Measurements from ENCODE around the gene COIL.
"Not testable (repeated sequence)": the region's sequence is repeated elsewhere in the genome, so short reads cannot be mapped to it uniquely, and the experiment has no call there.

Gene COIL

DNA sequence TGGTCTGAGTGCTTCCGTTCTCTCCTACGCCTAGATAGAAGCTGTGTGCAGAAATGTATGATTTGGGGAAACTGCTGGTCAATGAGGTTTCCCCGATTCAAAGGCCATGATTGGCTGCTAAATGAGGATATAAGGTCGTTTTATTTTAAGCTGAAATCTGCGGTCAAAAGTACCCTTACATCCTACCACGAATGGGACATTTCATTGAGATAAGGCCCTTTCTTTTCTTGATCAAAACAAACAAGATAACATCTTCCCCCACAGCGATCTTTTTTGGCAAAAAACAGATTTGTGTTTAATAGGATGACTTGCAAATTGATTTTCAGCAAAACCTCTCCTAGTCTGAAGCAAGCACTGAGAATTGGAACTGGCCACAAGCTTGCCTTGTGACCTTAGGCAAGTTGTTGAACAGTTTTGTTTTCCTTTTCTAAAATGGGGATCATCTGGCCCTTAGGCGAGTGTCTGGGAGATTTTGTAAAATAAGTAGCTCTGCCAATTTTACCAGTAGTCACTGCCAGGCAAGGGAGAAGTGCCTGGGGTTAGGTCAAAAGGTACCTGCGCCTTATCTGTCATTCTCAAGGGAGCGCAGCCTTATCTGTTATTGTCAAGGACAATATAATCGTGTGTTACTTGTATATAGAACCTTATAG is 17.7 kb upstream of the COIL start:
- peak; percentile 51 for DNase-seq

DNA sequence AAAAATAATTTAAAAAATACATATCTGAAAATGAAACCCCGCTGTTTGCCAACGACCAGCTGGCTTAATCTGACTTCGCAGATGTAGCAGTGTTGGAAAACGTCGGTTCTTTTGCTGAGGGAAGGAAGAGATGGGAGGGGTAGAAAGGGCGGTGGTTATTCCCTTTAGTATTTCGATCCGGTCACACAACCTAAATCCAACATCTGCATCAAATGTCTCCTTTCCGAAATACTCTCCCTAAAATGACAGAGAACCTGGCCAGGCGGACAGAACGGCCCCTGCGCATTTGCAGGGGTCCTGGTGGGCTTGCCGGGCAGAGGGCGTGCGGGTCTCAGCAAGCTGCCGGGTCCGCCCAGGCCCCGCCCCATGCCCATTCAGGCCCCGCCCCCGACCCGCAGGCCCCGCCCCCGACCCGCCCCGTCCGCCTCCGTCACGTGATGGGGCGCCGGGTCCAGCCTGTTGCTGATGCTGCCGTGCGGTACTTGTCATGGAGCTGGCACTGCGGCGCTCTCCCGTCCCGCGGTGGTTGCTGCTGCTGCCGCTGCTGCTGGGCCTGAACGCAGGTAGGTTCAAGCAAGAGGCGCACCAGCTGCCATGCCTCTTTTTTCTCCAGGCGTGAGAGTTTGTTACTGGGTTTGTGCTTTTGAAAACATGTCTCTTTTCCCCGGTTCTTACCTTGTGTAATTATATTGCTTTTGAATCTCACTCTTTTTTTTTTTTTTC is 17.0 kb upstream of the COIL start, which contains the start of gene SCPEP1:
Gene SCPEP1, plus strand, starts transcription at position 459 of the 723 bp plus-strand sequence. Its CDS starts 29 bp downstream, at position 488.
- peak; percentile 86 for DNase-seq

DNA sequence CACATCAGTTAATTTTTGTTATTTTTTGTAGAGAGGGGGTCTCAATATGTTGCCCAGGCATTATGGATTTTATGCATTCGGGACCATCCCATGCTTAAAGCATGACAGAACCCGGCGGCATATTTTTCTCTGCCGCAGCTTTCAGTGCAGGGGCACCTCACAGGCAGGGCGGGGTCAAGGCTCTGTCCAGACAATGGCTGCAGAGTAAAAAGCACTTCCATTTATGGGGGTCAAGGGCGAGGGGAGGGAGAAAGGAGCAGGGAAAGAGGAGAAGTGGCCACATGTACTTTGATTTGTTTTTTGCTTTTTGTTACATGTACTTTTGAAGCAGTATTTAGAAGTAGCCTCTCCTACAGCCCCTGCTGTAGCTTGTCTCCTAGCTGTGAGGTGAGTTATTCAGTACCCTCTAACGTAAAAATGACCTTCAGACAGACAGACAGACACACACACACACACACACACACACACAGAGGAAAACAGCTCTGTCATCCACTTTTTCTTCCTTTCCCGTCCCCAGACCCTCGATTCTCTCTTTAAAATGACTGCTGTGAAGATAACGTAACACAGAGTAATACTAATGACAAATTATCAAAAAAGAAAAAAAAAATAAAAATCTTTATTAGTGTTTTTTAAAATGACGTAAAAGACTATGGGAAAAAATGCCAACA is 16.2 kb upstream of the COIL start:
- DNase-seq, result no peak

DNA sequence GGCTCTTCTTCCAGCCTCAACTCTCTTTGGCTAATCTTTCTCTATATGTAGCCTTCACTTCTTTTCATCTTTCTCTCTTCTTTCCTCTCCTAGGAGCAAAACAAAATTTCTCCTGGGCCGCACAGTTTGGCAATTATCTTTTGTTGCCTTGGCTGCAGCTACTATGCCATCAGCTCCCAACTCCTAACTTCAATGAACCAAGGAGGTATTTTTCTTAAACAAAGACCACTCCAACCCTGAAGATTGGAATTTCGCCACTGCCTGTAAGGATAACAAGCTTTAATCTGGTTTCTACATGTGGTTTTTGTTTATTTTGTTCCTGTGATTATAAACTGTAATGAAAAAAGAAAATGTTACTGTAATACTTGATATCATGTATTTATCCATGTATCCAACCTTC is 14.8 kb upstream of the COIL start:
- DNase-seq, result no peak

DNA sequence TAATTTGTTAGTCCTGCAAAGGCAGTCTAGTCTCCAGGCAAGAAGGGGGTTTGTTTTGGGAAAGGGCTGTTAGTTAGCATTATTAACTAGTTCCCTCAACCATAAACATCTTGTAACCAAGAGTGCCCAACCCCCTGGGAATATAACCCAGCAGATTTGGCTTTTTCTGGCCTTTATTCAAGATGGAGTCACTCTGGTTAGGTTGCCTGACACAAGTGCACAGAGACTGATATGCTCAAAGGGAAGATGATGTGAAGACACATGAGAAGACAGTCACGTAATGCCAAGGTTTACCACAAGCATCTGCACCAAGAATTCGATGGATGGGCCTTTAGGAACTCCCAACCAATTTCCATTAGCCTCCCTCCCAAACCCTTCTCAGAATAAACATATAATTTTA is 13.2 kb upstream of the COIL start:
- no peak for DNase-seq

DNA sequence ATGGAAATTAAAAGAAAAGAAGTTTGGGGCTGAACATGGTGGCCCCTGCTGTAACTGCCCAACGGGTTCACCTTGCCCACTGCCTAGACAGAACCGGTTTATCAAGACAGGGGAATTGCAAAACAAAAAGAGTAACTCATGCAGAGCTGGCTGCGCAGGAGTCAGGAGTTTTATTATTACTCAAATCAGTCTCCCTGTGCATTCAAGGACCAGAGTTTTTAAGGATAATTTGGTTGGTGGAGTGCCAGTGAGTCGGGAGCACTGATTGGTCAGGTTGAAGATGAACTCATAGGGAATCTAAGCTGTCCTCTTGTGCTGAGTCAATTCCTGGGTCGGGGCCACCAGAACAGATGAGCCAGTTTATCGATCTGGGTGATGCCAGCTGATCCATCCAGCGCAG is 12.7 kb upstream of the COIL start:
- no peak for DNase-seq

DNA sequence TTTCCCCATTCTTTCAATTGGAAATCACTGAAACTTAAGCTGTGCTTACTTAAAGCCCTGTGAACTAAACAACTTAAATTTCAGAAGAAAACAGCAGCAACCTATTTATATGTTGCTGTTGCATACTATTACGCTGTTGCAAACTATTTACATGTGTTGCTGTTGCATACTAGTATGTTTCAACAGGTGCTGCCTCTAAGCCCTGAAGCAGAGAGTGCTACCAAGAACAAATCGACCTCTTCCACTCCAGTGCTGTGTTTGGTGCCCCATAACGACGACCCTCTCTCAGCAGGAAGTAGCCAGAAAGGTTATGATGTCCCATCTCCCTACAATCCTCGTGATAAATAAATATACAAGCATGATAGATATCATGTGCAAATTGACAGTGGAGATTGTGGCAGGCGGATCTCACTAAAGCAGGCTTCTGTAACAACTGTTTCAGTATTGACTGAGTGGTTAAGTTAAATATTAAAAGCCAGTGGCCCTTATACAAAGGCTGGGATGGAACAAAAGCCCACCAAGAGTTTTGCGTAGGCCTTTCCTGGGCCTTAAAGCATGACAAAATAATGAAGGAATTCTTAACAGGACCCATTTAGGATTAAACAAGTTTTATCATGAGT is 11.4 kb upstream of the COIL start:
- DNase-seq, result no peak

DNA sequence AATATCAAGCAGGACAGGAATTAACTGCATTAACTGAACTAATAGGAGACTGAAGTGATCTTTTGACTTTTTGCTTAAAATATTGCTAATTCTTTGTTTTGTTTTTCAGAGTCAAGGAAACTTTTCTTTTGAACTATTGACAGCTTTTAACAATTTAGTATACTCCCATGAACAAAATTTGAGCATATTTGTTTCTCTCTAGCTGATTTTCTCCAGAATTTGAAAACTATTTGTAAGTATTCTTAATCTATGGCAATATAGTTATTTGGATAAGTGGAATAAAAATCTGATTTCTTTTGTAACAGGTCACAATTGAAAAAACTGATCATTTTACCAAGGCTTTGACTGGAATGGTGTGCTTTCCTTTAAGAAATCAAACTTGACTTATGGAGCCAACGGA is 10.1 kb upstream of the COIL start:
- no peak for DNase-seq

DNA sequence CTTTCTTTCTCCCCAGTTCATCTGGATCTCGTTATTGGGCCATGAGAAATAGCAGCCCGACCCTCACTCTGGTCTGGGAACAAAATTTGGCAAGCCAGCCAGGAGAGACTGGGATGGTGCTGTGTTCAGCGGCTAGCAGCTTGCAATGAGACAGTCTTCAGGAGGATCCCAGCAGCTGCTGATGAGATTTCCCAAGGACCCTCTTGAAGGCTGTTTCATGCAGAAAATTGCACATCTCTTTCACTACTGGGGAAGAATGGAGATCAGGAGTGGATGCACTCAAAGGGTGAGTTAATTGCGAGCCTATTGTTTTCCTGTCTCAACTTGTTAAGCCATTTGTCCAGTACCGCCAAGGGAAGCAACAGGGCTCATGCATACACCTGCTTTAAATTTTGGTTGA is 5.5 kb upstream of the COIL start:
- DNase-seq, result no peak

DNA sequence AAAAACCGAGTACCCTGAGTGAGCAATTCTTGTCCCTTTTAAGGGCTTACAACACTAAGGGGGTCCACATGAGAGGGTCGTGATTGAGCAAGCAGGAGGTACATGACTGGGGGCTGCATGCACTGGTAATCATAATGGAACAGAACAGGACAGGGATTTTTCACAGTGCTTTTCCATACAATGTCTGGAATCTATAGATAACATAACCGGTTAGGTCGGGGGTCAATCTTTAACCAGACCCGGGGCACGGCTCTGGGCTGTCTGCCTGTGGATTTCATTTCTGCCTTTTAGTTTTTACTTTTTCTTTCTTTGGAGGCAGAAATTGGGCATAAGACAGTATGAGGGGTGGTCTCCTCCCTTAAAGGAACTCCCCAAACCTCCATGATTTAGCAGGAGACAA is 4.8 kb upstream of the COIL start:
- not testable (repeated sequence) for DNase-seq

DNA sequence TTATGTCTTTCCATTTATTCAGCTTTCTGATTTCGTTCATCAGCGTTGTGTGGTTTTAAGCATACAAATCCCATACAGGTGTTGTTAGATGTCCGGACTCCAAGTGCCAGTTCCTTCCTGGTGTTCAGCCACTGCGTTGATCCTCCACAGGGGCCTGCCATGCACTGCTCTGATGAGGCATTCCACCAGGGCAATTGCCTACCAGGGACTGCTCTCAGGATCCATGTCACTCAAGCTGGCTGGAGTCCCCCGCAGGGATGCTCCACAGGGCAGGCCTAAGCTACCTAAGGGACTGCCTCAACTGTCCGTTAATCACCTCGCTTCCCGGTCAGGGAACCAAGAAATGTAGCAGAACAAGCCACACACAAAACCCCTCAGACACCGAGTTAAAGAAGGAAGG is 4.4 kb upstream of the COIL start:
- not testable (repeated sequence) for DNase-seq

DNA sequence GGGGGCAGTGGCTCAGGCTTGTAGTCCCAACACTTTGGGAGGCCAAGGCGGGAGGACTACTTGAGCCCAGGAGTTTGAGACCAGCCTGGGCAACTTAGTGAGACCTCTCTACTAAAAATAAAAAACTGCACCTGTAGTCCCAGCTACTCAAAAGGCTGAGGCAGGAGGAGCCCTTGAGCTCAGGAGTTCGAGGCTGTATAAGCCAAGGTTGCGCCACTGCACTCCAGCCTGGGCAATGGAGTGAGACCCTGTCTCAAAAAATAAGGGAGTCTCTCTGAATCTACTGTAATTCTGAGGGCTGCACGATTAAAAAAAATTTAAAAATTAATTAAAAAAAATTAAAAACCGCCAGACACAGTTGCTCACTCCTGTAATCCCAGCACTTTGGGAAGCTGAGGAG is 3.9 kb downstream of the COIL start:
- no peak for DNase-seq

DNA sequence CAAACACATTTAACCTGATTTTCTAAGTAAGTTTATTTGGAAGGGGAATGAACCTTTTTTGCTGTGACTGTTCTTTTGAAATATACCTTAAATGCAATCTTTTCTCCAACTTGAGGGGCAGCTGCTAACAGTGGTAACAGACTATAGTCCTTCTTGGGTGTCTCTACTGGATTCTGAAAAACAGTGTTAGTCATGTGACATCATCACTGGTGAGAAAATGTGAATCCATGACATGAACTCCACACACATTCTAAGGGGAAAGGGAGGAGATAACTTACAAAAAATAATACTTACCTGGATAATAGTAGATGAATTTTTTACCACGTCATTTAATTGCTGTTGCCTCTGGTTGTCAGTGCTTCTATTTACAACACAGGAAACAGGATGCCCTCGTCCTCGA is 11.3 kb downstream of the COIL start:
- DNase-seq, result no peak

DNA sequence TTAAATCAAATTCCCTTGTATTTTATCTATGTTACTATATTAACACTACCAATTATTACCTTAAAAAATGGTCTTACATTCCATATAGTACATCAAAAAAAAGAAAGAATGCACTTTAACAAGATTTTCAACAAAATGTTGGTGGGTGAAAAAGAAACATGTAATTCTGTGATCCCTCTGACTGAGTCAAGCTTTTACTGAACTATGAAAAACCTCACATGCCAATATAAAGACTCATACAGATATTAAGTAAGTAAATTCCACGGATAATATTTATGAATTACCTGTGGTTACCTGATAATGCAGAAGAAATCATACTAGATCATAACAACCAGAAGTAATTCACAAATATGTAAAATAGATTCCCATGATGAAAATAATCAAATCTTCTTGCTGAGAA is 12.4 kb downstream of the COIL start:
- DNase-seq, result no peak

DNA sequence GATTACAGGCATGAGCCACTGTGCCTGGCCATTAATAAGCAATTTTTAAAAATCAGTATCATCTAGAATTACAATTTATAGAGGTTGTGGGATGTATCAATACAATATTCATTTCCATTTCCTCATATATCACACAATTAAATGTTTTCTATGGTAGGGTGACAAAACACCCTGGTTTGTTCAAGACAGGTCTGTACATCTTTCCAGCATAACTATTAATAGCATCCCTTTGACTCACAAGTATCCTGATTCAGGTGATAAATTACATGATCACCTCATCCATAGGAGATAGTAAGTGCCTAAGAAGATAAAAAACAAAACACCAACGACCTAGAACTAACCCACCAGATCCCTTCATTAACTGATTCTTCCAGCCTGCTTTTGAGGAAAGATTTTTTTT is 13.1 kb downstream of the COIL start:
- no peak for DNase-seq

DNA sequence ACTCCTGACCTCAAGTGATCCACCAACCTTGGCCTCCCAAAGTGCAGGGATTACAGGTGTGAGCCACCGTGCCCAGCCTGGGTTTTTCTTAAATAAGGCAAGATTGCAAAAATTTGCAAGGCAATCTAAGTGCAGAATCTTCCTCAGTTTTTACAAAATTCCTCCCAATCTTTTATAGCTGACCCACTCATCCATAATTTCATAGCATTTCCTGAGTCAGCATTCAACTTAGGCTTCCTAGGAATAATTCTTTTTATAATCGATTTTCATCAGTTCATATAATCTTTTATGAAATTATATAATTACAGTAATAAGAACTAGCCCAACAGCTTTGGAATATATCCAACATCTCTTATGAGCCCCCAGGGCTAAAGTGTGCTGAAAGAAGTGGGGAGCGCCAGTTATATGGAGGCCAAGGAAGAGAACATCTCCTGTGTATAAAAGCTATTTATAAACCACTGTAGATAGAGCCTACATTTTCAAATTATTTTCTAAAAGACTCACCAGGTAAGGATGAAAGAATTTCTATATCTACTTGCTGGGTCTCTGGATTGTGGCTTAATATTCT is 14.8 kb downstream of the COIL start:
- DNase-seq, result no peak

DNA sequence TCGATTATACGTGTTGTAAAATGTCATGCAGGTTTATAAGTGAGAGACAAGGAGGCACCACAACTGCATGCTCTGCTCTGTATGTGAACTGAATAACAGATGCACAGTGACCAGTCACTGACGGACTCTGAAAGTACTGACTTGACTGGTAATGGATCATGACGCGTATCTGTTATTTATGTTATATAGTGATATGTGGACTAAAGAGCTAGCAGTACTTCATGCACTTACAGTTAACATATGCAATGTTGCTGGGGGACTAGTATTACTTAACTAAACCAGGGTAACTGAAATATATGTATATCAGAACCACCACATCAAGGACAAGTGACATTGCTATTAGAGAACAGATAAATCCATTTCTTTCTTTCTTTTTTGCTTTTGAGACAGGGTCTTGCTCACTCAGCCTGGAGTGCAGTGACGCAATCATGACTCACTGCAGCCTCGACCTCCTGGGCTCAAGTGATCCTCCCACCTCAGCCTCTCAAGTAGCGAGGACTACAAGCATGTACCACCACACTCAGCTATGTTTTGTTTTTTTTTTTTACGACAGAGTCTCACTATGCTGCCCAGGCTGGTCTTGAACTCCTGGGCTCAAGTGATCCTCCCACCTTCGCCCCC is 17.2 kb downstream of the COIL start:
- peak; percentile 28 for DNase-seq

DNA sequence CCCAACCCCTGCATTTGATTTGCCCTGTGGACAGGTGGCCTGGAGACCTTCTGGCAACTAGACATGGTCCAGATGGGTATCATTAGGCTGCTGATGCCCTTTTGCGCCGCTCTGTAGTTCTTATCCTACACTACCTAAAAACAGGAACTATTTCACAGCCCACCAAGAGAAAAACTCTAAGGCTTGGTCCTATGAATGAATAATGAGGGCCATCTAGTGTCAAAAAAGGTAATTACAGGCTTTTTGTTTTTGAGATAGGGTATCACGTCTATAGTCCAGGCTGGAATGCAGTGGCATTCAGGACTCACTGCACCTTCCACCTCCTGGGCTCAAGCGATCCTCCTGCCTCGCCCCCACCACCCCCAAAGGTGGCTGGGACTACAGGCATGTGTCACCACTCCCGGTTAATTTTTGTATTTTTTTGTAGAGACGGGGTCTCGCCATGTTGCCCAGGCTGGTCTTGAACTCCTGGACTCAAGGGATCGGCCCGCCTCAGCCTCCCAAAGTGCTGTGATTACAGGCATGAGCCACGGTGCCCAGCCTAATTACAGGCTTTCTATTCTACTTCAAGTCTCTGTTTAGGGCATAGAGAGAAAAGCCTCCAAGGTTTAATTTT is 20.9 kb downstream of the COIL start:
- DNase-seq, result peak; percentile 67

DNA sequence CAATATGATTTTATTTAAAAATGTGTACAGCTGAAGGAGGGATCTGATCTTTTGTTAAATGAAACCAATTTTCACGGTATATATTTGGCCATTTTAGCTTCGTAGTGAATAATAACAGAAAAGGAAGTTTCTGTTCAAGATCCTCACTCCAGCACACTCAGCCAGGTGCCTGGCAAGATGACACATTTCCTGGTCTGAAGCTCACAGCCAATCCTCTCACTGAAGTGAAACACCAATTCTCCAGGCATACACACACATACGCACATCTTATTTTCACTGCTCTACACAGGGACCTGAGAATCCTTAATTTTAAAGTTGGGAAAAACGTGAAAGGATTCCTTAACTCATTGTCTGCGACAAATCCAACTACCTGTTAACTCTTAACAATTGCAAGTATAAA is 22.6 kb downstream of the COIL start:
- DNase-seq, result peak; percentile 40

DNA sequence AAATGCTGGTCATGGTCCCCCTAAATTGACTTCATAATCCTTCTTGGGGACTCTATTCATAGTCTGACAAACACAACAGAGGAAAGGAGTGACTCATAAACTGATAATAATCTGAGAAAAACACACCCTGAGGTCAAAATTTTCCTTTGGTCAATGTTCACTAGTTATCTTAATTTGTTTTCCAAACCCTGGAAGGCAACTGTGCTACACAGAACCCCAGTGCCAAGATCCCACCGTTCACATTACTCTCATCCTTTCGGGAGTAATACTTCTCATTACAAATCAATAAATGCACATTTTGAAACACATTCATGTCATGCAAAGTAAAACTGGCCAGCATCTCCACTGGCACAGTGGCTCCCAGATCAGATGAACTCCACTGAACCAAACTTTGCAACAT is 23.2 kb downstream of the COIL start:
- peak; percentile 14 for DNase-seq

DNA sequence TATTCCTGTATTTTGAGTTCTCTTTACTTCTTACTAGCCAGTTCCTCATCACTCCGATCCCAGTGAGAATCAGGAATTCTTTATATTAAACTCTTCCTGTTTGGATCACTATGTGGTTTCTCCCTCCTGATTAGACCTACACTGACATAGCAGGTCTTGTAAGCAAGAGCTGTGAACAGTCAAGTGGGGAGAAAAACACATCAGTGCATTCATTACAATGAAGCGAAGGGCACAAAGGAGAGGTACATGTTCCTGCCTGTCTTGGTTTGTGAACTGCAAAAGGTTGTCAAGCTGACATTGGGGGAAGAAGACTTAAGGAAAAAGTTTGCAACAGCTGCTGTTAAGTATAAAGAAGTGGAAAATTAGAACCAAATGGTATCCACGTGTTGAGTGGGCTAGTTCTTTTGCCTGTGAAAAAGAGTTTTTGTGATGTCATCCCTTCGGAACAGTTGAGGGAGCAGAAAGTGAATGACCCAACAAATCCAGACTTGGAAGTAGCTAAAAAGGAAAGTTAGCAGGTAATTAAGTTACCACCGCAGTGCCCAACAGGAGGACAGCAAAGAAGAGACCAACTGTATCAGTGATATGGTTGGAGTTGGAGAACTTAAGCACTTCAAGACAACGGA is 24.0 kb downstream of the COIL start:
- DNase-seq, result no peak

DNA sequence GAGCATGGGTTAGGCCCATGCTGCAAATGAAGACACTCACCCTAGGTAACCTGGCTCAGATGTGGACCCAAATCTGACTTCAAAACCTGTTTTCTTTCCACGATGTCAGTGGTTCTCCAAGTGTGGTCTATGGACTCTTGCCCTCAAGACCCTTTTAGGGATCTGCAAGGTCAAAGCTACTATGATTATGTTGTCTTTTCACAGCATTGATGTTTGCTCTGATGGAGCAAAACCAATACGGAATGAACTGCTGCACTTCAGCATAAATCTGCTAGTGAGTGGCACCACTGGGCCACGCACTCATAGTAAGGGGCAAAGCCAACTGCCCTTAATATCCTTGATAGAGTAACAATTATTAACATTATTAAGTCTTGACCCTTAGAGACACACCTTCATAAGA is 25.4 kb downstream of the COIL start:
- DNase-seq, result no peak
